Left renal cortex interstitium (tissue), 4 donors: Measurements from ENCODE around the gene MAMLD1. TPM values are rescaled to one million over a fixed set of nuclear protein-coding genes. Genes with fewer than 3 reads are reported as not detected.

ENCODE experiments used
- DNase-seq, 4 donors: peaks; one replicate each; pipeline ENCODE4 v3.0.0-alpha.2; 2013; ENCODE audit warnings: low read depth in 4 of 4, low spot score in 2 of 4, missing footprints in 1 of 4
- polyA plus RNA-seq, 4 donors: library from polyadenylated mRNA; unstranded; fragments of 120-200 nt; gene quantifications; one replicate each; pipeline ENCODE4 v1.2.1, GENCODE V29; 2013; ENCODE audit not compliant: insufficient read length in 4 of 4

MAMLD1 gene
- polyA plus RNA-seq, 4 donors: 6.4 to 7.8 (median 7.3) TPM

DNA sequence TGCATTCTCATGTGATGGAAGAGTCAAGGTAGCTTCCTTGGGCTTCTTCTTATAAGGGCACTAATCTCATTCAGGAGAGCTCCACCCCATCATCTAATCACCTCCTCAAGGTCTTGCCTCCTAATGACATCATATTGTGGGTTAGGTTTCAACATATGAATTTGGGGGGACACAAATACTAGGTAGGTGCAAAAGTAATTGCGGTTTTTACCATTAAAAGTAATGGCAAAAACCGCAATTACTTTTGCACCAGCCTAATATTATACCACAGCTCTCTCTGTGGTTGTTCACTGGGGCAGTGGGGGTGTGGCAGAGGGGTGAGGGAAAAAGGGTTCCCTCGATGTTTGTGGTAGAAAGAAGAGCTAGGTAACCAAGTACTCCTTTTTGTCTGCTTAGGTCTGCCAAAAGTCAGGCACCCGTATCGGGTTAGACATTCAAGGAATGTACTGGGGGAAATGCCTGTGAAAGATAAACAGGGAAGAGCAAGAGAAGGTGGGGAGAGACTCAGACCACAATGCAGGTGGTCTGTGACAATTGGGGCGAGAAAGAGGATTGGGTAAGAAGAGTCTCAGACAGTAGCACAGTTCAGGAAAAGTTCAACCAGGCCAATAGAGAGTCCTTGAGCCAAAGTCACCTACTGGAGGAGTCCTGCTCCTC, 126.4 kb downstream of the MAMLD1 start:
- no peak for DNase-seq

DNA sequence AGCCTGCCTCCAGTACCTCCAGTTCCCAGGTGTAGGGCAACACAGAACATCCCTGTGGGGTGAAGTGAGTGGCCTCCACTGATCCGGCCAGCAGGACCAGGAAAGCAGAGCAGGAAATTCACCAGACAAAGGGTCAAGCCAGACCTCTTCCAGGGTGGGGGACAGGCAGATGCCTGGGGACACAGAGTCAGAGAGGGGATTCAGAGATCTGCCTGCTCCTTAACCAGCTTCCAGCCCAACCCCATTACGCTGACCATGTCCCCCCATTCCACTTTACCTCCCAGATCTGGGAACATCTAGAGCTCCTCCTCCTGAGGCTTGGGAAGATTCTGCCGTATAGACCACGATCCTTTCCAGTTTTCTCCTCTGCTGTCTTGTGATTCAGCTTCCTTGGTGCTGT, 132.4 kb downstream of the MAMLD1 start:
- no peak for DNase-seq

GRCh38 chrX:150499240-150499639, 136.1 kb downstream of the MAMLD1 start:
- DNase-seq: no peak

DNA sequence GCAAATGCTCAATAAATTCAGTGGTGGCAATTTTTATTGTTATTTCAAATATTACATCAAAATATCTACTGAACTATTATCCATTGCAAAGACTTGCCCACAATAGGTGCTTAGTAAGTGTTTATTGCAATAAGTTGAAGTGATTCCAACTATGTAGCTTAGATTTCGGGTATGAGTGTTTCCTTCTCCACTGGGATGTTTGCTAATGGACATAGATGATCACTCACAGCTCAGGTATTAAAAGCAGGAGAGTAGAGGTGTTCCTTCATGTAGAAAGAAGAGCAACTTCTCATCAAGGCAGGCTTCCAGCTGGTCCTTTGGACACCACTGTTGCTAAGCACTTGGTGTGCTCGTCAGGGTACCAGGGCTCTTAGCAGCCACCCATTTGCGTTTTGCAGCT, 139.0 kb downstream of the MAMLD1 start:
- no peak for DNase-seq

- DNase-seq: no peak
Measured at GRCh38 chrX:150502979-150503897, 140.1 kb downstream of the MAMLD1 start.

DNA sequence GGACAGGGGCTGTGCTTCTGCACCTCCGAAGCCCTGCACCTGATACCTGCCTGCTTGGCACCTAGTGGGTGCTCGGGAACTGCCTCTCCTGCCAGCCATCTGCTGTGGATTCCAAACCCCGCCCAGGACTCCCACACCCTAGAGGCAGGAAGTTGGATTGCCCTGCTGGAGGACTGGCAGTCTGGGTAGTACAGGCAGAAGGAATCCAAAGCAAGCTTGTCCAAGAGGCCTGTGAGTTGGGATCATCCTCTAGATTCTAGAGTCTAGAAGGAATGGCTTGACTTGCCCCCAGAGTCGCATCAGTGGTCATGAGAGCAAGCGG, 140.7 kb downstream of the MAMLD1 start:
- no peak for DNase-seq

DNA sequence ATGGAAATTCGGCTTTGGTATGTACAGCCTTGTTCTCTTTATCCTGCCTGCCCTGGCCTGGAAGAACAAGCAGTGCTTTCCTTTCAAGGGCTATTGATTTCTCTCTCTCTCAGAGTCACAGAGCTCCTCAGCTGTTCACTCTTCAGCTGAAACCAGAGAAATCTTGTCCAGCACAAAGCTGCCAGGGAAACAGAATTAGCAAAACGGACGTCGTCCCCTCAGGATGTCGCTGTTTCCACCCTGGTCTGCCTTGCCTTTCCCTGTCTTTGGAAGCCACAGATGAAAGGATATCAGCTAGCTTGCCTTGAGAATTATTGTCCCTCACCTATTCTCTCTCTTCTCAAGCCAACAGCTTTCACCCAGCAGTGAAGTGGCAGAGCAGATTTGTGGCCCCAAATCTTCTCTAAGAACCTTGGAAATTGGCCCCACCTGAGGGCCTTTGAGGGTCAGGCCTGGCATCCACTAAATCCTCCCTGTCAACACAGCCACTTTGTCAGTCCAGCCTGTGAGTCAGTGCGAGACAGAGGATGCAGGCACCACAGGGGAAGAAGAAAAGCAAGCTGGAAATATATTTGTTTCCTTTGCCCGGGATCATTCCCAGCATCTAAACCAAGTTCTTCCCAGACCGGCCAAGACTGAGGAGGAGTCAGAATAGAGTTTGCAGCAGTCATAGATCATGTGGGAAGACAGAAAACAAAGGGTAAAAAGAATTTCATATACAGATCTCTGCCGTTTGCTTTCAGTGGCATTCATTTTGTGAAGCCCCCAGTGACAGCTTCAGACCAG, 141.5 kb downstream of the MAMLD1 start:
- DNase-seq: no peak

DNA sequence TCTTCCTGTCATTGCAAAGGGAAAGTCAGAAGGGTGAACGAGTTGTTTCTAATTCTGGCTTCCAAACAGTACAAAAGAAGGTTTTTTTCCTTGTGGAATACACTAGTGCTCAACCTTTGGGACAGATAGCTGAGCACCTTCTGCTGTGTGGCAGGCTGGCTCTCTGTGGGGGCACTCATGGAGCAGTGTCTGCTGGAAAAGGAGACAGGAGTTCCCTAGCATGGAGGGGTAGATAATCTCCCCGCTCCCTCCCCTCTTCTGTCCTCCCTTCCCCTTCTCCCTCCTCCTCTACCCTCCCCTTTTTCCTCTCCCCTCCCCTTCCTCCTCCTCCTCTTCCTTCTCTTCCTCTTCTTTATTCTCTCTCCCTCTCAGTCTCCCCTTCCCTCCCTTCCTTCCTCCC, 142.9 kb downstream of the MAMLD1 start:
- no peak for DNase-seq

GRCh38 chrX:150506486-150506885, 143.4 kb downstream of the MAMLD1 start:
- no peak for DNase-seq

DNA sequence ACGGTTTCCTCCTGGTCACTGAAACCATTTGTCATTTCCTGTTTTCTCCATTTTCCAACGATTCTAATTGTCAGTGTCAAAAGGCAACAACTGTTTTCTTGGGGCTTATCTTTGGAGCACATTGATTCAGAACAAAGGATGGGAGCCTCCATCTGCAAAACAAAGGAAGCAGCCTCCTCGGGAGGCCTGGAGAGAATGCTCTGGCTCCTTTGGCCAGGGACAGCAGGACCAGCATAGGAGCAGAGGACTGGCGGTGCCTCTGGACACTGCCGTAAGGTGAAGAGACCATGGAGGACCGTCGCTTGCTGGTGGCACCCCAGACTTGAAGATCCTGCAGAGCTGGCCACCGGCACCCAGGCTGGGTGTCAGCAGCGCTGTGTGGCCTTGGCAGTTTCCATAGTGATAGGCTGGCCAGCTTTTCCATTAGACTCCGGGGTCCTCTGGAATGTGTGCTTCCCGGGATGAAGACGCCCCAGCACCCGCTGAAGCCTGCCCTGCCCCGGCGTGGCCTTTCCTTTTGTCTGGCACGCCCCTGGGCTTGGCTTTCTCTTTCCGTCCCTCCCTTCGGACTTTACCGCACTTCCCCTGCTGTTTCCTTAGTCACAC, 144.2 kb downstream of the MAMLD1 start:
- no peak for DNase-seq

- no peak for DNase-seq
Measured at GRCh38 chrX:150508018-150508417, 144.9 kb downstream of the MAMLD1 start.

DNA sequence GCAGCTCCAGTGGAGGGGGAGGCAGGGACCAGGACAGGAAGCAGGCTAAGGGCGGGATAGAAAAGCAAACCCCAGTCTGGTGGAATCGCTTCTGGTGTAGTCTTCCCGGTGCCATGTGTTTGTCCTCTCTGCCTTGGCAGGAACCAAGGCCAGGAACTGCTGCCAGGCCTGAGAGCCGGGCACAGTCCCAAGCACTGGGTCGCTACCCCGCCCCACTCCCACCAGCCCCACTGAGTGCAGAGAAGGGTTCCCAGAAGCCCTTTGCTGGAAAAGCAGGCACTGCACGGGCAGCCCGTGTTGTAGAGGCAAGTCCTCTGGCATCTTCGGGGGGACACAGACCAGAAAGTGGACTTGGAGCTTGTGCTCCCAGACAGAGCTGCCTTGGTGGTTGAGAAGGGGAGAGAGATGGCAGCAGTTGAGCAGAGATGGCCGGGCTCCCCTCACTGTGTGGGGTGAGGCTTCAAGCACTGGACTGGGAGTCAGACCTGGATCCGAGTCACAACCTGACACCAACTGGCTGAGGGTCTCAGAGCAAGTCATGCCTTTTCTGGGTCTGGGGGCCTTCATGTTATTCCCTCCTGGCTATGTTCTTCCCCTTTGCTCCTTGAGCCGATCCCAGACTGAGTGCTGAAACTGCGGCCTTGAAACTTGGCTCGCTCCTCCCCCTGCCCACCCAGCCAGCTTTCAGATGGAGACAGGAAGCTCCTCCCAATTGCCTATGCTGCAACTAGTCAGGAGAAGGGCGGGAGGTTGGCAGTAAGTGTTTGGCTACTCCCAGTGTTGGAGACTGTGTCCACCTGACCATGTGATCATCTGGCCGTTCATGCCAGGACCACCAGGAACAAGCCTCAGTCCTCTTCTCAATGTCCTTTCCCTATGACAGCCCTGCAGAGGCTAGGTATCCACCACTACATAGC, 145.6 kb downstream of the MAMLD1 start:
- no peak for DNase-seq

DNA sequence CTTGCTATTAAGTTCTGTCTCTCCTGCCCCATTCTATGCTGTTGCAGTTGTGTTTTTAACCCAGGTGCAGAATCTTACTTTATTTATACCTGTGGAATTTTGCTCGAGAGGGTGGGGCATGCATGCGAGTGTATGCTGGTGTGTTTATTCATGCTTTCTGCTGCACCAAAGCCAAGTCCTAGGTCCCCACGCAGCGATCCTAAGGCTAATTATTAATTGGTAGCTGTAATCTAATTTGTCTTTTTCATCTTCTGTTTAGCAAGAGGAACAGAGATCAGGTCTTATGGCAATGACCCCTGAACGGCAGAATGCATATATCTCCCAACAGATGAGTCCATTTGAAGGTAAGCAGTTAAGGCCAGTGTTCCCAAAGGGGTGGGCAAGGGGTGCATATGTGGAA, 146.6 kb downstream of the MAMLD1 start:
- DNase-seq: no peak

GRCh38 chrX:150512461-150512901, 149.4 kb downstream of the MAMLD1 start:
- no peak for DNase-seq

GRCh38 chrX:150513544-150513943, 150.4 kb downstream of the MAMLD1 start:
- DNase-seq: no peak

- DNase-seq: no peak
Measured at GRCh38 chrX:150514462-150514861, 151.3 kb downstream of the MAMLD1 start.

GRCh38 chrX:150515801-150516200, 152.7 kb downstream of the MAMLD1 start:
- DNase-seq: no peak

GRCh38 chrX:150517303-150517910, 154.3 kb downstream of the MAMLD1 start:
- no peak for DNase-seq

- no peak for DNase-seq
Measured at GRCh38 chrX:150522494-150522893, 159.4 kb downstream of the MAMLD1 start.
